Progenitor cell of endocrine pancreas (in vitro differentiated cells): Measurements from ENCODE around the gene JADE2. TPM values are rescaled to one million over a fixed set of nuclear protein-coding genes. Genes with fewer than 3 reads are reported as not detected.

Source experiments
- DNase-seq: peaks from one replicate; pipeline ENCODE4 v3.0.0; 2021; ENCODE audit warnings: low spot score; ENCODE audit not compliant: unreplicated experiment
- H3K27ac Mint-ChIP-seq: 2 replicates; pipeline ENCODE4 v1.8.0; 2021; ENCODE audit warnings: mild to moderate bottlenecking, moderate library complexity, mixed read lengths
- H3K27me3 Mint-ChIP-seq: 2 replicates; pipeline ENCODE4 v1.8.0; 2021; ENCODE audit warnings: mixed read lengths
- H3K36me3 Mint-ChIP-seq: 2 replicates; pipeline ENCODE4 v1.8.0; 2022; ENCODE audit warnings: mixed read lengths; ENCODE audit not compliant: insufficient read depth
- H3K4me1 Mint-ChIP-seq: 2 replicates; pipeline ENCODE4 v1.8.0; 2021; ENCODE audit warnings: low read depth, mixed read lengths
- H3K4me3 Mint-ChIP-seq: 2 replicates; pipeline ENCODE4 v1.8.0; 2021; ENCODE audit warnings: low read depth, mild to moderate bottlenecking, moderate library complexity, mixed read lengths
- H3K9me3 Mint-ChIP-seq: 2 replicates; pipeline ENCODE4 v1.8.0; 2021; ENCODE audit warnings: low read depth, mixed read lengths
- total RNA-seq: library from RNA; stranded (reverse); gene quantifications from 2 replicates; pipeline ENCODE4 v1.2.1, GENCODE V29; 2021
- TF ChIP-seq, protein P1 (sequence below): fragments of 200-600 bp; sonication (generic); IDR thresholded peaks from one replicate; pipeline ENCODE4 v1.5.0; 2021; ENCODE audit warnings: antibody characterized with exemption, mild to moderate bottlenecking; ENCODE audit not compliant: unreplicated experiment

JADE2 gene
- total RNA-seq, 1 donor from 2014 or later, result 6.7 TPM

- TF ChIP-seq, protein P1, sequence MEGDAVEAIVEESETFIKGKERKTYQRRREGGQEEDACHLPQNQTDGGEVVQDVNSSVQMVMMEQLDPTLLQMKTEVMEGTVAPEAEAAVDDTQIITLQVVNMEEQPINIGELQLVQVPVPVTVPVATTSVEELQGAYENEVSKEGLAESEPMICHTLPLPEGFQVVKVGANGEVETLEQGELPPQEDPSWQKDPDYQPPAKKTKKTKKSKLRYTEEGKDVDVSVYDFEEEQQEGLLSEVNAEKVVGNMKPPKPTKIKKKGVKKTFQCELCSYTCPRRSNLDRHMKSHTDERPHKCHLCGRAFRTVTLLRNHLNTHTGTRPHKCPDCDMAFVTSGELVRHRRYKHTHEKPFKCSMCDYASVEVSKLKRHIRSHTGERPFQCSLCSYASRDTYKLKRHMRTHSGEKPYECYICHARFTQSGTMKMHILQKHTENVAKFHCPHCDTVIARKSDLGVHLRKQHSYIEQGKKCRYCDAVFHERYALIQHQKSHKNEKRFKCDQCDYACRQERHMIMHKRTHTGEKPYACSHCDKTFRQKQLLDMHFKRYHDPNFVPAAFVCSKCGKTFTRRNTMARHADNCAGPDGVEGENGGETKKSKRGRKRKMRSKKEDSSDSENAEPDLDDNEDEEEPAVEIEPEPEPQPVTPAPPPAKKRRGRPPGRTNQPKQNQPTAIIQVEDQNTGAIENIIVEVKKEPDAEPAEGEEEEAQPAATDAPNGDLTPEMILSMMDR, result no peak
- H3K27ac Mint-ChIP-seq, result no peak overlapping the region
- no peaks in the 10 kb centered on the region for H3K27me3 Mint-ChIP-seq
- no peaks in the 10 kb centered on the region for H3K9me3 Mint-ChIP-seq
- H3K4me3 Mint-ChIP-seq, result no peak overlapping the region
- H3K36me3 Mint-ChIP-seq, result no peaks in the 10 kb centered on the region
- H3K4me1 Mint-ChIP-seq, result no peaks in the 10 kb centered on the region
- no peak for DNase-seq
These were observed 53.9 kb downstream of the JADE2 start for GRCh38 chr5:134579284-134579771.

- Mint-ChIP-seq H3K4me3 (no peak overlapping the region), H3K36me3 (no peaks in the 10 kb centered on the region)
These were observed 54.6 kb downstream of the JADE2 start for GRCh38 chr5:134580001-134580460.

DNA sequence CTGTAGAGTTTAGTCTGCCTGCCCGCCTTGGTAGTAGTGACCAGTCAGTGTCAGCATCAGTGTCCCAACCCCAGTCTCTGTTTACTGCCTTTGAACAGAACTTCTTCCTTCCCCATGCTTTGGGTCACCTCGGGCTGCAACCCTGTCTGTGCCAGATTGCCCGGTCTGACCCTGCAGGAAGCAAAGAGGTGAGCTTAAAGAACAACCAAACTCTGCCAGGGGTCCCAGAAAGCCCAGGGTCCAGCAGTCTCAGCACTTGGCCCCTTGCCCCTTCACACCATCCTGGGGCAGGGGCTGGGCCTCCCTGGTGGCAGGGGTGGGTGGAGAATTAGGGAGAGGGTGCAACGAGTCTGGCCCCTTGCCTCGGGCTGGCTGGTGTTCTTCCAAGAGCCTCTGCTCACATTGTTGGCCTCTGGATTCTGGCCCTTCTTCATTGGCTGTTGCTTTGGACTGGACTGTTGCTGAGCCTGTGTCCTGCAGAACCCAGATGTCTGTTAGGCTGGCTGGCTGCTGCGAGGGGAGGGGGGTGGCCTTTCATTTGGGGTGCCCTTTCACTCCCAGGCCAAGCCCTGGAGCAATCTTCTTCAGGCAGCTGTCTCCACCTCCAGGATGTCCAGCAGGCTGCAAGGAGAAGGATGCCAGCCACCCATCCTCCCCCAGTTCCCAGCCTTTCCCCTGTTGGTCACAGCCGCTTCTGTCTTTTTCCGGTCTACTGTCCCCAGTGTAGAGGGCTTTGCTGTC is 55.9 kb downstream of the JADE2 start:
- TF ChIP-seq, protein P1, result no peak
- no peak overlapping the region for H3K4me3 Mint-ChIP-seq
- H3K27me3 Mint-ChIP-seq, result no peaks in the 10 kb centered on the region
- DNase-seq, result no peak
- H3K27ac Mint-ChIP-seq, result no peak overlapping the region
- H3K9me3 Mint-ChIP-seq, result no peaks in the 10 kb centered on the region
- H3K4me1 Mint-ChIP-seq, result no peaks in the 10 kb centered on the region
- no peaks in the 10 kb centered on the region for H3K36me3 Mint-ChIP-seq

More at GRCh38 chr5:134580001-134580460, 54.6 kb downstream of the JADE2 start:
- TF ChIP-seq, protein P1, result no peak
- DNase-seq, result no peak
- Mint-ChIP-seq H3K27ac (no peak overlapping the region), H3K27me3 (no peaks in the 10 kb centered on the region), H3K9me3 (no peaks in the 10 kb centered on the region), H3K4me1 (no peaks in the 10 kb centered on the region)

- Mint-ChIP-seq H3K27me3 (no peaks in the 10 kb centered on the region), H3K36me3 (no peaks in the 10 kb centered on the region), H3K4me1 (no peaks in the 10 kb centered on the region), H3K27ac (no peak overlapping the region), H3K4me3 (no peak overlapping the region), H3K9me3 (no peaks in the 10 kb centered on the region)
- no peak for DNase-seq
- TF ChIP-seq, protein P1, result no peak
These were observed 56.8 kb downstream of the JADE2 start for GRCh38 chr5:134582281-134582680.

DNA sequence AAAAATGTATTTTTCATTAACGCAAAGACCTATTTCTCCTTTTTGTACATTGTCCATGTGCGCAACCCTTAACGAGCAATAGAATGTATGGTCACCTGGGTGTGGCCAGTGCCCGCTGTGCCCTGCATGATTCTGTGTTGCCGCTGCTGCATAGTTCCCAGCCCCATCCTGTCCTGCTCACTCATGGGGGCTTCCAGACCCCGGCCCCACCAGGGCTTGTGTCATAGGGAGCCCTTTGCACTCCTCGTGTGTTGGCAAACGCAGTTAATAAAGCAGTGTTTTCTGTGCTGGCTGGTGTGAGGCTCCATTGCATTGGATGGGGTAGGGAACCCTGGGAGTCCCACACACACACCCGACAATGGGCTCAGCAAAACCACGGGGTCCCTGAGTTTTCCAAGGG is 57.5 kb downstream of the JADE2 start:
- Mint-ChIP-seq H3K36me3 (no peaks in the 10 kb centered on the region), H3K4me1 (no peaks in the 10 kb centered on the region), H3K9me3 (no peaks in the 10 kb centered on the region), H3K4me3 (no peak overlapping the region), H3K27me3 (no peaks in the 10 kb centered on the region), H3K27ac (no peak overlapping the region)
- TF ChIP-seq, protein P1, result no peak
- DNase-seq, result no peak
